ENCODE data around the gene ARMC3. TPM values are rescaled to one million over a fixed set of nuclear protein-coding genes. Genes with fewer than 3 reads are reported as not detected.

Gene ARMC3
- total RNA-seq, 2 experiments from 2014 or later, result not detected

DNA sequence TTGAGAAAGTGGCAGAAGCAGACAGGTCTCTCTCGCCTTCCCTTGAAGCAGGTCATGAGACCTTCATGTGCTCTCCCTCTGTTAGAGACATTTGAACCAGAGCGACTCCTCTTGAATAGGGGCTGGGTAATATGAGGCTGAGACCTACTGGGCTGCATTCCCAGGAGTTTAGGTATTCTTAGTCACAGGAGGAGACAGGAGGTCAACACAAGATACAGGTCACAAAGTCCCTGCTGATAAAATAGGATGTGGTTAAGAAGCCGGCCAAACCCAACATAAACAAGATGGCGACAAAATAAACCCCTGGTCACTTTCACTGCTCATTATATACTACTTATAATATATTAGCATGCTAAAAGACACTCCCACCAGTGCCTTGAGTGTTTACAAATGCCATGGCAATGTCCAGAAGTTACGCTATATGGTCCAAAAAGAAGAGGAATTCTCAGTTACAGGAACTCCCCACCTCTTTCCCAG lies 124.0 kb downstream of the ARMC3 start:
- H3K79me2 ChIP-seq (ENCODE audit: insufficient read depth, low read depth, low read length), result no peaks in the 10 kb centered on the region
- H2AFZ ChIP-seq (ENCODE audit: low read length), result no peak overlapping the region
- H4K20me1 ChIP-seq (ENCODE audit: insufficient read depth, low read length), result no peaks in the 10 kb centered on the region
- ChIA-PET POLR2A (no interaction called here), CTCF (ENCODE audit: unreplicated experiment) (no interaction called here)
- no peaks in the 10 kb centered on the region for H3K36me3 ChIP-seq (ENCODE audit: insufficient read depth, low read length)
- no TSS peak for BruUV-seq (replicated peaks)
- no peaks in the 10 kb centered on the region for H3K9me2 ChIP-seq (ENCODE audit: insufficient read depth, low read length)
- H3K4me2 ChIP-seq (ENCODE audit: low read length), result no peak overlapping the region
- no peak for DNase-seq (ENCODE audit: low spot score)
- no peaks in the 10 kb centered on the region for H3K4me1 ChIP-seq (ENCODE audit: insufficient read depth, low read length, poor library complexity, severe bottlenecking)
- no peaks in the 10 kb centered on the region for H3K9me3 ChIP-seq (ENCODE audit: low read length)
- intact Hi-C loops (cut with micrococcal nuclease; ENCODE audit: unreplicated experiment), result no loop called here
- TF ChIP-seq EZH2phosphoT487 (IDR thresholded peaks at IDR 0.05; ENCODE audit: borderline replicate concordance, low read depth, low read length), result no peak
- TF ChIP-seq, protein P1, sequence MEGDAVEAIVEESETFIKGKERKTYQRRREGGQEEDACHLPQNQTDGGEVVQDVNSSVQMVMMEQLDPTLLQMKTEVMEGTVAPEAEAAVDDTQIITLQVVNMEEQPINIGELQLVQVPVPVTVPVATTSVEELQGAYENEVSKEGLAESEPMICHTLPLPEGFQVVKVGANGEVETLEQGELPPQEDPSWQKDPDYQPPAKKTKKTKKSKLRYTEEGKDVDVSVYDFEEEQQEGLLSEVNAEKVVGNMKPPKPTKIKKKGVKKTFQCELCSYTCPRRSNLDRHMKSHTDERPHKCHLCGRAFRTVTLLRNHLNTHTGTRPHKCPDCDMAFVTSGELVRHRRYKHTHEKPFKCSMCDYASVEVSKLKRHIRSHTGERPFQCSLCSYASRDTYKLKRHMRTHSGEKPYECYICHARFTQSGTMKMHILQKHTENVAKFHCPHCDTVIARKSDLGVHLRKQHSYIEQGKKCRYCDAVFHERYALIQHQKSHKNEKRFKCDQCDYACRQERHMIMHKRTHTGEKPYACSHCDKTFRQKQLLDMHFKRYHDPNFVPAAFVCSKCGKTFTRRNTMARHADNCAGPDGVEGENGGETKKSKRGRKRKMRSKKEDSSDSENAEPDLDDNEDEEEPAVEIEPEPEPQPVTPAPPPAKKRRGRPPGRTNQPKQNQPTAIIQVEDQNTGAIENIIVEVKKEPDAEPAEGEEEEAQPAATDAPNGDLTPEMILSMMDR (conservative IDR thresholded peaks at IDR 0.05; ENCODE audit: low read length), result no peak
- no peak overlapping the region for H3K4me3 ChIP-seq (ENCODE audit: low read depth, low read length, poor library complexity, severe bottlenecking)
- no peak overlapping the region for H3K27ac ChIP-seq (ENCODE audit: low read depth, low read length, poor library complexity, severe bottlenecking)

DNA sequence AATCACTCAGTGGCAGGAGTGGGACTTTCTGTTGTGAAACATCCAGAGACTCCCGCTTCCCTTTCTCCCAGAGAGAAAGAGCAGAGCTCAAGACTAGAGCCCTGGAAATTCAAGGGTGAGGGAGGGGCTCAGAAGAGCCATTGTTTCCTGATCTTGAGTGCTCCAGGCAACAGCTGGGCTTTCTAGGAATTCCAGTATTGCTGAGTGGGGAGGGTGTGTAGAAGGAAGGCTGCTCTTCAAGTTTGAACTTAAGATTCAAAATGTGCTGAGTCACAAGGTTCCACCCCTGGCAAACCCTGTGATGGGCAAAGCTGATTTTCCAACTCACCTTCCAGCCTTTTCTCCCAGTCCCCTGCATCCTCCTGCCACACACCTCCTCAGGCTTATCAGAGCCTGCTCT lies 125.2 kb downstream of the ARMC3 start:
- TF ChIP-seq EZH2phosphoT487 (IDR thresholded peaks at IDR 0.05; ENCODE audit: borderline replicate concordance, low read depth, low read length), result no peak
- TF ChIP-seq, protein P1 (conservative IDR thresholded peaks at IDR 0.05; ENCODE audit: low read length), result no peak
- H3K9me2 ChIP-seq (ENCODE audit: insufficient read depth, low read length), result no peaks in the 10 kb centered on the region
- CTCF ChIA-PET (ENCODE audit: unreplicated experiment), result no interaction called here
- no peak overlapping the region for H3K27ac ChIP-seq (ENCODE audit: low read depth, low read length, poor library complexity, severe bottlenecking)
- BruUV-seq (replicated peaks), result no TSS peak
- no peaks in the 10 kb centered on the region for H3K36me3 ChIP-seq (ENCODE audit: insufficient read depth, low read length)
- H3K4me2 ChIP-seq (ENCODE audit: low read length), result no peak overlapping the region
- no peak overlapping the region for H3K4me3 ChIP-seq (ENCODE audit: low read depth, low read length, poor library complexity, severe bottlenecking)
- POLR2A ChIA-PET, result no interaction called here
- intact Hi-C loops (cut with micrococcal nuclease; ENCODE audit: unreplicated experiment), result no loop called here
- no peaks in the 10 kb centered on the region for H4K20me1 ChIP-seq (ENCODE audit: insufficient read depth, low read length)
- no peaks in the 10 kb centered on the region for H3K9me3 ChIP-seq (ENCODE audit: low read length)
- DNase-seq (ENCODE audit: low spot score), result no peak
- H3K4me1 ChIP-seq (ENCODE audit: insufficient read depth, low read length, poor library complexity, severe bottlenecking), result no peaks in the 10 kb centered on the region
- no peaks in the 10 kb centered on the region for H3K79me2 ChIP-seq (ENCODE audit: insufficient read depth, low read depth, low read length)
- H2AFZ ChIP-seq (ENCODE audit: low read length), result no peak overlapping the region

DNA sequence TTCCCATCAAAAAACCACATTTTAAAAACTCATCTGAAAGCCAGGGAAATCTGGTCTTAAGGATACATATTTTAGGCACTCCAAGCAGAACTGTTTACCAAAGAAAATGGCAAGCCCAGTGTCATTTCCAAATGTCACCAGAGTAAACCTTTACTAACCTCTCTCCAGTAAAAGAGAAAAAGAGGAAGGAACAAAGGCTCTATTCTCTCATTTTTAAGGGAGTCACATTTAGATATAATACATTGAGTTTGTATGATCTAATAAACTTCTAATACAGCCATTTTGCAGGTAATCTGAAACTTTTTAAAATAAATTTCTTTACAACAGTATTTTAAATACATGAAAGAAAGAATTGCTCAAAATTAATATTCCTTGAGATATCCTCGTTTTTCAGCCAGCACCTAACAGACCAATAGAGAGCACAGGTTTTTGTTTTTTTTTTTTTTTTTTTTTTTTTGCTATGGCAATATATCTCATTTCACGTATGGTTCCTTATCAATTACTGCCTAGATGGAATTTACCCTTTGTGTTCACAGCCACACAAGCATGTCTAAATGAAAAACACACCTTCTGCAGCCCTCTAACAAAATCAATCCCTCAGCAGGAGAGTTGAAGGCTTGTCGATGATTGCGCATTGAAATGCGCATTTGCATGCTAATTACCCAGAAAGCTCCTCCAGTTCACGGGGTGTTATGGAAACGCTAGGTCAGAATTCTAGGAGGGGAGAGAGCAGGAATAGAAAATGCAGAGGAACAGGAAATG lies 127.8 kb downstream of the ARMC3 start:
- Histone ChIP-seq H4K20me1 (ENCODE audit: insufficient read depth, low read length) (no peaks in the 10 kb centered on the region), H3K4me3 (ENCODE audit: low read depth, low read length, poor library complexity, severe bottlenecking) (no peak overlapping the region), H2AFZ (ENCODE audit: low read length) (no peak overlapping the region), H3K9me2 (ENCODE audit: insufficient read depth, low read length) (no peaks in the 10 kb centered on the region), H3K4me2 (ENCODE audit: low read length) (no peak overlapping the region), H3K4me1 (ENCODE audit: insufficient read depth, low read length, poor library complexity, severe bottlenecking) (no peaks in the 10 kb centered on the region), H3K79me2 (ENCODE audit: insufficient read depth, low read depth, low read length) (no peaks in the 10 kb centered on the region), H3K27ac (ENCODE audit: low read depth, low read length, poor library complexity, severe bottlenecking) (no peak overlapping the region), H3K9me3 (ENCODE audit: low read length) (no peaks in the 10 kb centered on the region), H3K36me3 (ENCODE audit: insufficient read depth, low read length) (no peaks in the 10 kb centered on the region)
- no peak for DNase-seq (ENCODE audit: low spot score)
- ChIA-PET POLR2A (interaction anchor here (1.3 kb wide), 1 partner anchor 9 kb away, joined by 3 read pairs; no protein-coding TSS in a partner anchor), CTCF (ENCODE audit: unreplicated experiment) (no interaction called here)
- no peak for TF ChIP-seq EZH2phosphoT487 (IDR thresholded peaks at IDR 0.05; ENCODE audit: borderline replicate concordance, low read depth, low read length)
- TF ChIP-seq, protein P1 (conservative IDR thresholded peaks at IDR 0.05; ENCODE audit: low read length), result no peak
- BruUV-seq (replicated peaks), result no TSS peak
- intact Hi-C loops (cut with micrococcal nuclease; ENCODE audit: unreplicated experiment), result no loop called here

Measured in OCI-LY7 (cell line).